DMS53 (cell line): ENCODE results near the gene MN1.

ENCODE experiments used
- DNase-seq: peaks from one replicate; lab custom pipeline; 2025; lab: John Stamatoyannopoulos, UW

Gene MN1

DNA sequence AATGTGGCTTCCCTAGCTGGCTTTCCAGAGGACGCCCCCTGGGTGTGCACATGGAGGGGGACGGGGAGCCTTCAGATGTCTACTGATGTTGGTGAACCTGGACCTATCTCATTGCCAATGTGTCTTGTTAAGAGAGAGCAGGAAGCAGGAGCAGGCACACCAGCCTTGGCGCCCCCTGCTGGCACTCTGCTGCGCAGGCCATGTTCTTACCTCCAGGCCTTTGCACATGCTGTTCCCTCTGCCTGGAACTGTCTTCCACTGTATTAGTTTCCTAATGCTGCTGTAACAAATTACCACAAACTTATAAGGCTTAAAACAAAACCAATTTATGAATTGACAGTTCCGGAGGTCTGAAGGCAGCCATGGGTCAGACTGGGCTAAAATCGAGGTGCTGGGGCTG lies 23.6 kb upstream of the MN1 start:
- no peak for DNase-seq

DNA sequence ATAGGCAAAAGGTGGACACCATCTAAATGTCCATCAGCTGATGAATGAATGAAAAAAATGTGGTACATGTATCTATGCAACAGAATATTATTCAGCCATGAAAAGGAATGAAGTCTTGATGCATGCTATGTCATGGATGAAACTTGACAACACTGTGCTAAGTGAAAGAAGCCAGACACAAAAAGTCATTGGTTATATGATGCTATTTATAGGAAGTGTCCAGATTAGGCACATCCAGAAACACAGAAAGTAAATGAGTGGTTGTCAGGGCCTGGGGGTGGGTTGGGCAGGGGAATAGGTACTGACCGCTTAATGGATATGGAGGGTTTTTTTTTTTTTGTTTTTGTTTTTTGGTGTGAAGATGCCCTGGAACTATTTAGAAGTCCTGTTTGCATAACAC lies 21.7 kb upstream of the MN1 start:
- no peak for DNase-seq

DNA sequence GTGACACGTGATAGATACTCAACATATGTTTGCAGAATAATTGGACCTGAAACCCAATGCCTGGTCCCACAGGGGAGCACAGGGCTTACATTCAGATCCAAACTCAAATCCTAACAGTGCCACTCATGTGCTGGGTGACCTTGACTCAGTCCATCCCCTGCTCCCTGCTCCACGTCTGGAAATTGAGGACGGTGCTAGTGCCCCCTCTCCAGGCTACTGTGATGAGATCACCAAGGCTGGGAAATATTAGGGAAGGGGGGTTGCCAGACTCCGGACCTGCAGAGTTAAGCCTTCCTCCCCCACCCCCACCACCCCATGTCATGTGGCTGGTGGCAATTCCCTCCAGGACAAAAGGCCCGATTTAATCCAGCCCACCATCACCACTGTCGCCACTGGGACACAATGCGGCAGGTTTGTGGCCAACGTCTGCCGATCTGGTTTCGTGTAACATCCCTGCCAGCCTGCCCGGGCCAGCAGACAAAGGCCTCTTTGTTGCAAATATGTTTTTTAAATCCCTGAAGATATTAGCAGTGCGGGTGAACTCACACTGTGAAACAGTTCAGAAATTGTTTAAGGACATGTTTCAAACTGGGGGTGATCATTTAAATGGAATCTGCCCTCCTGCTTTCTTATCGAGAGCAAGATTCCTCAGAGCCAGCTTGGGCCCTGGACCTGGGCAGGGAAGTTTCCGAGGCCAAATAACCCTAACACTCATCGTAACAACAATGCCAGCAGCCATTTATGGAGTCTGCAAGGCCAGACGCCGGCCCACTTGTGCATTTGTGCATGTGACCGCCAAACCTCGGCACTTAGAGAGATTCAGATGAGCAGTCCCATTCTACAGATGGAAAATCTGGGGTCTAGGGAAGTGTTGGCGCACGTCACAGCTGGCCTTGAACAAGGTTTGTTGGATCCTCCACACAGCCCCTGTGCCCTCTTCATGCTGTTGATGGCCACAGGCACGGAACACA lies 19.6 kb upstream of the MN1 start:
- no peak for DNase-seq

DNA sequence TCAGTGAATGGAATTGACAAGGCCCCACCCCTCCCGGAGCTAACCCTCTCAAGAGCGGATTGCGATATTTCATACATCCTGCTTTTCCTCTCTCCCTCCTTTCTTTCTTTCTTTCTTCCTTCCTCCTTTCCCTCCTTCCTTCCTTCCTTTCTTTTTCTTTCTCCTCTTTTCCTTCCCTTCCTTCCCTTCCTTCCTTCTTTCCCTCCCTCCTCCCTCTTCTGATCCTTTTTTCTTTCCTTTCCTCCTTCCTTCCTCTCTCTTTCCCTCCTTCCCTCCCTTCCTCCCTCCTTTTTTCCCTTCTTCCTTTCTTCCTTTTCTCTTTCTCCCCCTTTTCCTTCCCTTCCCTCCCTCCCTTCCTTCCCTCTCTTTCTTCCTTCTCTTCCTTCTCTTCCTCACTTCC lies 15.0 kb upstream of the MN1 start:
- no peak for DNase-seq

DNA sequence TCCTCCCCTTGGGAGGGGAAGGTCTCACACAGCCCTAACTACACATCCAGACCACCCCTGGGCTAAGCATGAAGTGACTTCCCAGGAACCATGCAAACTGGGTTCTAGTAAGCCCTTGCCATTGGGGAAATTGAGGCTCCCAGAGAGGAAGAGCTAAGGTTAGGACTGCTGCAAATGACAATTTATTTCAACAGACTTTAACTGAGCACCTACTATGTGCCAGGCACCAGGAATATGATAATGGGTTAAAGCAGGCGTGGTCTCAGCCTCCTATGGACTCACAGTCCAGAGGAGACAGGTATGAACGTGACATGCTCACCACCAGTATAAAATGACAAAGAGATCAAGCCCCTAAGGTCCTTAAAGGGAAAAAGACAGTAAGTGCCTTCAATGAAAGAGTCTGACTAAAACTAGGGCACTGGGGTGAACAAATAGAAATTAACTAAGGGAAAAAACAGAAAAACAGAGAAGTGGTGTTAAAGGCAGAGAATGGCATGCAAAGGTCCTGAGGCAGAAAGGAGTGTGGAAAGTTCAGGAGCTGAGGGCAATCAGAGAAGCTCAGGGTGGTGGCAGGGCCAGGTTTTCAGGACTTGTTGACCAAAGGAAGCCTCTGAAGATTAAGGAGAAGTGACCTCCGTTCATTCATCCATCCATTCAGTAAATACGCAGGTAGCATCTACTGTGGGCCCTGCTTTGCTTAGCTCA lies 14.4 kb upstream of the MN1 start:
- DNase-seq, result no peak

DNA sequence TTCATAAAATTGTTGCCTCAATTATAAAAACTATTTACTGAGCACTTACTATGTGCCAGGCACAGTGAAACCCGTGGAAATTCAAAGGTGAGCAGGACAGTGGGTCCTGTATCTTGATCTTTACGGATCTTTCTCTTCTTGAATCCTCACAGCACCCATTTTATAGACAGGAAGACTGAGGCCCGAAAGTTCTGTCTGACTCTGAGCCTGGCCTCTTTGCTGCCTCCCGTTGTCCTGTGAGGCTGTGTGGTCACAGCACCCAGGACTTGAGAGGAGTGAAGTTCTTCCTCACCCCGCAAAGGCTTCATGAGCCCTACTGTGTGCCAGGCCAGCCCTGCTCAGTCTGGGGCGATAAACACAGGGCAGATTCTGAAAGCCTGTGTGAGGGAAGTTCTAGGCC lies 13.4 kb upstream of the MN1 start:
- DNase-seq, result no peak

DNA sequence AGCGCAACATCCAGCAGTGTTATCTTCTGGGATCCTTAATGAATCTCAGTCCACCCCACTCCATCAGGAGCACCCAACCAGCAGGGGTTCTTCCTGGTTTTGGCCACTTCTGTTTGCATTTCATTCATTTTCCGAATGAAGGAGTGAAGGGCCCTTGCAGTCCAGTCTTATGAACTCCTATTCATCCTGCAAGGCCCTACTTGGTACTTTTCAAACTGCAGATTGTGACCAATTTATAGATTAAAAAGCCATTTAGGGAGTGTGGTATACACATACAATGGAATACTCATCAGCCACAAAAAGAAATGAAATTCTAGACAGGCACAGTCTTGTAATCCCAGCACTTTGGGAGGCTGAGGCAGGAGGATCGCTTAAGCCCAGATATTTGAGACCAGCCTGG lies 10.2 kb upstream of the MN1 start:
- no peak for DNase-seq

DNA sequence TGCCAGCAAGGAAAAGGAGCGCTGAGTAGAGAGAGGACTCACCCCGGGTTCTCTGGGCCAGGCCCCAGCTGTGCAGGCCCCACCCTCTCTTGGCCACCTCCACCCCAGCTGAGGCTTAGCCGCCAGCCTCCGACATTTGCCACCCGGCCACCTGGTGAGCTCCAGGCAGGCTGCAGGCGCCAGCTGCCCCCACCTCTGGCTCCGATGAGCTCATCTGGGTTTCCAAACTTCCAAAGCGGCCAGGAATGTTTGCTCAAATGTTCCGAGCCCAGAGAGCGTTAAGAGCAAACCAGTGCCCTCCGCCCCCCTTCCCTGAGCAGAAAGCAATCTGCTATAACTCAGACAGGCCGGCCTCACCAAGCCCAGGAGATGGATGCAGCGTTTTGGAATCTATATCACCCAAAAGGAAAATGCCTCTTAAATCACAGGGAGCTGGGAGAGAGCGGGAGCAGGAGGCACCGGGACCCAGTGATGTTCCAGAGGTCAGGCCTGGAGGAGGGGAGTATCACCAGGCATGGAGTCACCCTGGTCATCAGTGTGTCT lies 9.1 kb upstream of the MN1 start:
- DNase-seq, result no peak

DNA sequence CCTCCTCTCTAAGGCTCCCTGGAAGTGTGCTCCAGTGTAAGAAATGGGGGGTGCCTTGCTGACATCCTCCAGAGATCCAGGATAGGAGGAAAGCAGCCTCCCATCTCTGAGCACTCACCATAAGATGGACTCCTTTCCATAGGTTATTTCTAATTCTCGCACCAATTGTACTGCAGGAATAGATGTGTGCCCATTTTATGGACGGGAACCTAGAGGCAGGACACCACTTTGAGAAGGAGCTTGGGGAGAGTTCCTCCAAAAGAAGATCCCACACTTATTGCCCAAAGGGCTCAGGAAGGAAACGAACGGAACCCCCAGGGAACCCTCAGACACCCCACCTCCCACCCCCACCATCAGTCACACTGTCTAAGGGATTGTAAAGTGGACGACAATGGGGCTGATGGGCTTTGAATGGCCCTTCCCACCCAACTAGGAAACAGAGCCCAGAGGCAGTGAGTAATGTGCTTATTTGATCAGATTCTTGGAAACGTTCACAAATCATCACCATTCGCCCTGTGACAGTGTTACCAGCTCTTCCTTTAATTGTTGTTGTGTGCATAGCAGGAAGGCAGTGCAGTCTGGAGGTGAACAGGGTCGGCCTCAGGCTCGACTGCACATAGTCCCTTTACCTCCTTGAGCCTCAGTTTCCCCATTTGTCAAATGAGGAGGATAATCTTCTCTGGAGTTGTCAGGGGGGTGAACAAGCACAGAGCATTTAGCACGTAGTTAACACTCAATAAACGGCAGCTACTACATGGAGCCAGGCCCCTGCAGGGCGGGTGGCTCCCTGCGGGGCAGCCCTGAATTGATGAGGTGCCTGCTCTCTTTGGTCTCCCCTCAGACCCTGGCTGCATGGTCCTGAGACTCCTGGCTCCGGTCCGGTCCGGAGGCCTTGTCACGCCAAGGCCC lies 8.4 kb upstream of the MN1 start:
- DNase-seq, result no peak

DNA sequence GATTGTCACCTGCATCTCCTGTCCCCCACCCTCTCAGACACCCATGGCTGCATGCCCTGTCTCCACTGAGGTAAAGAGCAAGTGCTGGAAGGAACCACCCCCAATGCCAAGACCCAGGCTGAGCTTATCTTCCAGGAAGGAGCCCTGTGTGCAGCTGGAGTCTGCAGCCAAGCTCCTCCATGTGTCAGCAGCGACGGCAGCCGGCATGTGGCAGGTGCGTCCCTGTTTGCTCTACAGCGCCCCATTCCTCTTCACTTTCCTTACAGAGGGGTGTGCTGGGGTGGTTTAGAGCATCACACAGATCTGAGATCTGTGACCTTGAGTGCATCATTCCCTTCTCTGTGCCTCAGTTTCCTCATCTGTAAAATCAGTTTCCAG lies 7.7 kb upstream of the MN1 start:
- DNase-seq, result peak; percentile 3

DNA sequence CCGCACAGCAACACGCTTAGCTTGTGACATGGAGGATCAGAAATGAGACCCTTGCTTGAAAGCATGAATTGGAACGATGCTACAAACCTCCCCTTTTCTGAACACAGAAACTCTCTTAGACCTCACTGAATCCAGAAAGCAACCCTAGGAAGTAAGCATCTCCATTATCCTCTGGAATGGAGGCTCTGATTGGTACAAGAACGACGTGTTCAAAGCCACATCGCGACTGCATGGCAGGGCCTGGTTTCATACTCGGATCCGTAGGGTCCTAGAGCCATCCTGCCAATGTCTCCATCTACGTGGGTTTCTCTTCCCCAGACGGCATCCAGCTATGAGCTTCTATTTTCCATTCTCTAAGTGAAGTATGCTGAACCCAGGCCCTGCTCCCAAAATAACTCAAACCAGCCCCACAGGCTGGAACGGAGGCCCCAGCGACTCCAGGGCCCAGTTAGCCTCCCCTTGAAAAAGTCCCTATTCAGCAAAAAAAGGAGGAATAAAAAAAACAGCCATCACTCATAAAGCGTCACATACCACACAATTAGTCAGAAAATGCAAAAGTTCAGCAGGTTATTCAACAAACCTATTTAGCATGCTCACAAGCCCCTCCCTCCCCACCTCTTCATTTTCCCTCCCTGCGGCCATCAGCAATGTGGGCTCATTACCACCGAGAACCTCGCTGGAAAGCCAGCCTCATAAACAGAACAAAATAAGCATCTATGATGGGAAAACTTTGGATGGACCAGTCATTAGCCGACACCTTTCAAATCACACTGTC lies 7.1 kb upstream of the MN1 start:
- DNase-seq, result no peak

DNA sequence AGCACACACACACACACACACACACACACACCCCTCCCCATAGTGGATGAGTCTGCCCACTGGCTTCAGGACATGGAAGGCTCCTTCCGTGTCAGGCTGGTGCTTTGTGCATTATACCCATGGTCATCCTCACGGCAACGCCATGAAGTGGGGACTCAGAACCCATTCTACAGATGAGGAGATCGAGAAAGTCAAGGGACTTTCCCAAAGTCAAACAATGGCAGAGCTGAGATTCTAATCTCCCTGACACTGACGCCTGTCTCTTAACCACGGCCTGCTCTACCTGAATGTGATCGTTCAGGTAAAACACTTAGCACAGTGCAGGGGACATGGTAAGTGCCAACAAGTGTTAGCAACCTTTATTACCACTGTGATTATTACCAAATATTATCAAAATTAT lies 4.3 kb upstream of the MN1 start:
- no peak for DNase-seq

DNA sequence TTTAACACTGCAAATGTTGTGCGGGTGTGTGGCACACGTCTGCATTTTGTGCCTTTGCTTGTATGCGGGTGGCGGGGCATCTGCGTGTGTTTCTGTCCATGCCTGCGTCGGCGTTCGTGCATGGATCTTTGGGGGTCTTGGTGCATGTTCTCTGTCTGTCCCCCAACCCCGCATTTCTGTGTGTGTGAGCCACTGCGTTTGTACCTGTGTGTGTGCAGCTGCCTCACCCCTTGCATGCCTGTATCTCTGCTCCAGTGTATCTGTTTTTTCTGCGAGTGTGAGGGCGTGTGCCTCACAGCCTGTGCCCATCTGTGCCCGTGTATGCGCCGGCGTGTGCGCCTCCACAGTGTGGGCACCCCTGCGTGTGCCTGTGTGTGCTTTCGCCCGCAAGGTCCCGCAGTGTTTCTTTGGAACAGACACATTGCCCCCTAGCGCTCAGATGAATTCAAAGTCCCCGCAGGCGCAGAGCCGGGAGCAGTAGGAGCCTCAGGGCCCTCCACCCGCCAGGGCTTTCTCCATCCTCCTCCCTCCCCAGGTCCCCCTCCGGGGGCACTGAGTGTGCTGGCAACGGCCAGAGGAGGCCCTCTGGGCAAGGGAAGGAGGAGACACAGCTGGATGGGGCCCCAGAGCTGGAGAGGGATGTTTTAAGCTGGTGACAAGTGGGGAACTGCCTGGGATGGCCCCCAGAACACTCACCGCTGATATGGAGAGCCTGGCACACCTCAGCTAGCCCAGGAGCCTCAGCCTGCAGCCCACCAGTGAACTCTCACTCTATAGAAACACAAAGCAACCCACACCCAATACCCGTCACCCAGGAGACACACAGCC lies 3.1 kb upstream of the MN1 start:
- peak; percentile 56 for DNase-seq

DNA sequence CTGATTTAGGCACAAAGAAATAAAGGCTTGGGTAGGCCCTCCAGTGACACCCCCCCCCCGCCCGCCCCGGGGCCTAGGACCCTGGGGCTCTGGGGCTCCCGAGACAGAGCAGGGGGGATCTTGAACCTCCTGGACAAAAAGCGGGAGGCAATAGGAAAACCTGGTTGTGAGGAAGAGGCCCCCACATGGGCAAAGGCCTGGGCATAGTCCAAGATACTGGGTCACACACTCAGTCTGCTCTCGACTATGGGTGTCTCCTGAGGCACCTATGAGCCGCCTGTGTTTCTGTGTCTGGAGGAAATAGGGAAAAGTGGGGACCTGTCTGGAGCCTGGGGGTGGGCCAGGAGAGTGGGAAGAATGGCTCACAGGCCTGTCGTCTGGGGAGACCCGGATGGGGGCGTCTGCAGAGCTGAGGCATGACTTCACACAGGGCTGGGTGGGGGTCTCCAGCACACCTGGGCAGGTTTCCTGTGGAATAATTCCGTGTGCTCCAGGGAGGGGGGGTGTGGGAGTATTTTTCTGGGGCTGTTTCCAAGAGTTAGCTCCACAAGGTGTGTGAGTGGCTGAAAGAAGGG lies 2.4 kb upstream of the MN1 start:
- DNase-seq, result no peak

DNA sequence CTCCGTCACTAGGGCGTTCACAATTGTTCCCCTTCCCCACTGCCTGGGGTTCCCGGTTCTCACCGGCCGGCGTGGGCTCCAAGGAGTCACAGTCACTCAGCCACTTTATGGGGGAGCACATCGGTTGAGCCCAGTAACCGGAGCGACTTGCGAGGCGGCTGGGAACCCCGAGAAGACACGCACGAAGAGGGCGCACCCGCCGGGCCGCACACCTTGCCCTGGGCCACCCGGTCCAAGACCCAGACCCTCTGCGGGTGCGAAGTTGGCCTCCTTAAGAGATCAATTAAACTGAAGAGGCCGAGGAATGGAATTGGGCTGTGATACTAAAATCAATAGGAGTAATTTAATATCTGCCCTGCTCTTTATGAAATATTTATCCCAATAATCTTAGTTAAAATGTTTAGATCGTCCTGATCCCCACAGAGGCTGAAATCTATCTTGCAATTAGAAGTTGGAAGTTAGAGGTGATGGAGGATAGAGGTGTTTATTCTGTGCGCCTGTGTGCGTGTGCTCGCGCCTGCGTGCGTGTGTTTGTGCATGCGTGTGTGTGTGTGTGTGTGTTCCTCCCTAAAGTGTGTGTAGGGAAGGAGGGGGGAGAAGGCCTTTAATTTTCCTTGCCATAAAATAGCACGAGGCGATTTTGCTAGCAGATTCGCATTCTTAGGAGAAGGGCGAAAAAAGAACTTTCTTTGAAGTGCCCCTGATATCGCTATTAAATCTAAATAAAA lies 954 bp upstream of the MN1 start:
- no peak for DNase-seq

DNA sequence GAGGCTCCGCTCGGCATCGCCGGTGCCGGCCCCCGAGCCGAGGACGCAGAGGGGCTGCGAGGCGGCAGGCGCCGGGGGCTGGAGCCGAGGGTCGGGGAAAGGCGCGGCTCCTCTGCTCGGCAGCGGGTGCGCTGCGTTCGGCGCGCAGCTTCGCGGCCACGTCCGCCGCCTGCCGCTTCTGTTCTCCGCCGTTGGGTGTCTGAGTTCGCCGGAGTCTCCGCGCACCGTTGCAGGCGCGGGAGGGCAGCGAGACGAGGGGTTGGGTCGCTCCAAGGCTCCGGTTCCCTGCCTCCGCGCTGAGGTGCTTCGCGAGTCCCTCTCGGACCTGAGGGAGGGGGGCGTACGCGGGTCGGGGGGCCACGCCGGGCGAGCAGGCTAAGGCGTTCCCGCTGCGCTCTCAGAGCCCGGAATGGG lies 347 bp downstream of the MN1 start:
- peak; percentile 8 for DNase-seq

DNA sequence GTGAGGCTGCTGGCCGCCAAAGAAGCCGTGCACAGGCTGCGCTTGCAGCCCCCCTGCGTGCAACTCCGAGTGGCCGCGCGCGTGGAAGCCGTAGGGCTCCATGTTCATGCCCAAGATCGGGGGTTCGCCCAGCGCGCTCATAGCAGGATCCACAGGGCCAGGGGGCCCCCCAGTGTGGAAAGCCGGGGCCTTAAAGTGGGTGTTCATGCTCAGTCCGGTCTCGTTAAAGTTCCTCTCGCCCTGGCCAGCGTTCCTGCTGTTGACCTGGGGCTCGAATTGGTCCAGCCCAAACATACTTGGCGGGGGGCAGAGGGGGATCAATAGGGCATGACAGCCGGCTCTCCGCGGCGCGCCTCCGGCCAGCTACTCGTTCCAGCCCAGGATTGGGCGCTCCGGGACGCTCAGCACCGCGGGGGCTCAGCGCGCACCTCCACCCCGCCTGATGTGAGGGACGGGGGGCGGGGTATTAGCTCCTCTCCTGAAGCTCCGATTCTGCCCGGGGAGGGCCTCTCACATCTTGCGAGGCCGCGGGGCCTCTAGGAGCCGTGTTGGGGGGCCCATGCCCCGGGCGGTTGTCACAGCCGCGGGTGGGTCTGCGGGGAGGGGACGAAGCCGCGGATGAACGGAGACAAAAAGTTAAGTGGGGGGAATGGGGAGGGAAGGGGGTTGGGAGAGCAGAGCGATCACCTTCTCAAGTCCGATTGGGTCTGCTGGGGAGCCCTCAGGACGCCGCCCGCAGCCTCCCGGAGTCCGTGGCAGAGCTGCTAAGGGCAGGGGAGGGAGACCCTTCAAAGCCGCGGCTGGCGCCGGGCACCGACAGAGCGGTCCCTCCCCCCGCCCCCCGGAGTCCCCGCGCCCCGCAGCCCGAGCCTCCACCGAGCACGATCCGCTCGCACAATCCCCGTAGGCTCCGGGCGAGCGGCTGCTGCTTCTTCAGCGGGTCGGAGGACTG lies 1.0 kb downstream of the MN1 start:
- DNase-seq, result no peak

DNA sequence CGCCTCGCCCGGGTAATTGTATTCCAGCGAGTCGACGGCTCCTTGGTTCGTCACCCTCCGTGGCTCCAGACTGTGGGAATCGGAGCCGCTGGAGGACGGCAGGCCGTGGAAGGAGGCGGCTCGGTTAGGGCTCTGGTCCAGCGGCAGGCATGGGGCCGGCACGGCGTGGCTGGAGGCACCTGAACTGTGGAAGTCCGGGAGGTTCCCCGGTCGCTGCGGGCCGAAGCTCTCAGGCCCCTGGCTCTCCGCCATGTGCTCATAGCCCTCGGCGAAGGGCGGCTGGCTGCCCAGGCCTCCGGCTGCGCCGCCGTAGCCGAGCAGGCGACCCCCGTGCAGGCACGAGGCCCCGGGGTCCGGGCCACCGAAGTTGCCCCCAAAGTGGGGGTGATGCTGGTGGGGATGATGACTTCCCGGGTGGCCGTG lies 1.7 kb downstream of the MN1 start:
- DNase-seq, result no peak
